A204.1 (cell line): Measurements from ENCODE around the gene OR2A7.
A peak's percentile ranks its signal among the peaks of the same experiment; 100 is the strongest.
"Not testable (repeated sequence)": the region's sequence is repeated elsewhere in the genome, so short reads cannot be mapped to it uniquely, and the experiment has no call there.

Experiments
- FAIRE-seq: peaks from 2 replicates; lab custom pipeline; 2012; peaks lifted over from hg19 to GRCh38; lab: Jason Lieb, UNC

OR2A7 gene

GRCh38 chr7:144252307-144252706 is 12.3 kb downstream of the OR2A7 start:
- FAIRE-seq, result not testable (repeated sequence)

GRCh38 chr7:144247674-144248330 is 16.8 kb downstream of the OR2A7 start:
- not testable (repeated sequence) for FAIRE-seq

GRCh38 chr7:144246967-144247366 is 17.6 kb downstream of the OR2A7 start:
- FAIRE-seq, result not testable (repeated sequence)

- FAIRE-seq, result not testable (repeated sequence)
Observed at GRCh38 chr7:144245372-144245771, 19.2 kb downstream of the OR2A7 start.

GRCh38 chr7:144239365-144239764 is 25.2 kb downstream of the OR2A7 start, which contains the start of gene OR2A42:
Gene OR2A42, minus strand, starts transcription at chr7:144239605. Its CDS starts 6,762 bp downstream, at chr7:144232843.
- not testable (repeated sequence) for FAIRE-seq

GRCh38 chr7:144238530-144239082 is 26.0 kb downstream of the OR2A7 start:
- FAIRE-seq, result not testable (repeated sequence)

GRCh38 chr7:144233039-144233438 is 31.6 kb downstream of the OR2A7 start:
- not testable (repeated sequence) for FAIRE-seq

GRCh38 chr7:144231027-144231426 is 33.6 kb downstream of the OR2A7 start:
- not testable (repeated sequence) for FAIRE-seq

- not testable (repeated sequence) for FAIRE-seq
Observed at GRCh38 chr7:144228810-144229209, 35.8 kb downstream of the OR2A7 start.

- FAIRE-seq, result not testable (repeated sequence)
Observed at GRCh38 chr7:144226866-144227265, 37.7 kb downstream of the OR2A7 start.

GRCh38 chr7:144223675-144224074 is 40.9 kb downstream of the OR2A7 start:
- not testable (repeated sequence) for FAIRE-seq

GRCh38 chr7:144220531-144220930 is 44.1 kb downstream of the OR2A7 start:
- not testable (repeated sequence) for FAIRE-seq

- peak; percentile 30 for FAIRE-seq
Observed at GRCh38 chr7:144219149-144219548, 45.4 kb downstream of the OR2A7 start.

GRCh38 chr7:144218581-144218980 is 46.0 kb downstream of the OR2A7 start:
- not testable (repeated sequence) for FAIRE-seq

- not testable (repeated sequence) for FAIRE-seq
Observed at GRCh38 chr7:144217200-144217599, 47.4 kb downstream of the OR2A7 start.
